OCI-LY1 (cell line): ENCODE measurements around the gene ZNF346.
A peak's percentile ranks its signal among the peaks of the same experiment; 100 is the strongest.

ENCODE experiments used
- H2AFZ ChIP-seq: fragments of 200-600 bp; sonication (generic), shearing (Covaris generic); 2 replicates; pipeline ENCODE4 v1.6.0; 2014; ENCODE audit warnings: antibody characterized with exemption, mild to moderate bottlenecking, low read length
- H3F3A ChIP-seq: fragments of 200-600 bp; sonication (generic), shearing (Covaris generic); 2 replicates; pipeline ENCODE4 v1.6.0; 2014; ENCODE audit warnings: mild to moderate bottlenecking, antibody characterized with exemption, low read length, moderate library complexity; ENCODE audit not compliant: insufficient read depth
- H3K27ac ChIP-seq: fragments of 200-600 bp; sonication (generic); 2 replicates; pipeline ENCODE4 v1.5.1; 2014; ENCODE audit warnings: low read length, mixed run types, mild to moderate bottlenecking, low read depth; ENCODE audit not compliant: poor library complexity, severe bottlenecking
- H3K27me3 ChIP-seq: fragments of 200-600 bp; sonication (generic); 2 replicates; pipeline ENCODE4 v1.6.0; 2014; ENCODE audit warnings: antibody characterized with exemption, mild to moderate bottlenecking, low read length, moderate library complexity; ENCODE audit not compliant: insufficient read depth
- H3K36me3 ChIP-seq: fragments of 200-600 bp; sonication (generic); 2 replicates; pipeline ENCODE4 v1.6.1; 2014; ENCODE audit warnings: mild to moderate bottlenecking, antibody characterized with exemption, low read length, moderate library complexity, mixed read lengths; ENCODE audit not compliant: insufficient read depth
- H3K4me1 ChIP-seq: fragments of 200-600 bp; sonication (generic); 2 replicates; pipeline ENCODE4 v1.5.1; 2014; ENCODE audit warnings: mild to moderate bottlenecking, low read length, moderate library complexity; ENCODE audit not compliant: insufficient read depth, severe bottlenecking
- H3K4me2 ChIP-seq: fragments of 200-600 bp; sonication (generic), shearing (Covaris generic); 2 replicates; pipeline ENCODE4 v1.6.1; 2014; ENCODE audit warnings: low read length
- H3K4me3 ChIP-seq: fragments of 200-600 bp; sonication (generic); 2 replicates; pipeline ENCODE4 v1.5.1; 2014; ENCODE audit warnings: low read length, low read depth, mild to moderate bottlenecking, mixed read lengths; ENCODE audit not compliant: poor library complexity, severe bottlenecking
- H3K79me2 ChIP-seq: fragments of 200-600 bp; shearing (Covaris generic); 2 replicates; pipeline ENCODE4 v1.6.1; 2016; ENCODE audit warnings: mixed run types, low read length, mixed read lengths; ENCODE audit not compliant: insufficient read depth
- H3K9ac ChIP-seq: fragments of 200-600 bp; sonication (generic), shearing (Covaris generic); 2 replicates; pipeline ENCODE4 v1.6.1; 2014; ENCODE audit warnings: mild to moderate bottlenecking, low read length, mixed read lengths
- H3K9me2 ChIP-seq: fragments of 200-600 bp; sonication (generic), shearing (Covaris generic); 2 replicates; pipeline ENCODE4 v1.6.1; 2014; ENCODE audit warnings: low read depth, mild to moderate bottlenecking, low read length, mixed read lengths
- H3K9me3 ChIP-seq: fragments of 200-600 bp; shearing (Covaris generic); 2 replicates; pipeline ENCODE4 v1.6.1; 2014; ENCODE audit warnings: low read length, mixed read lengths
- H4K20me1 ChIP-seq: fragments of 200-600 bp; sonication (generic), shearing (Covaris generic); 2 replicates; pipeline ENCODE4 v1.6.0; 2016; ENCODE audit warnings: mild to moderate bottlenecking, low read length; ENCODE audit not compliant: insufficient read depth
- CTCF ChIP-seq: fragments of 200-600 bp; sonication (generic), shearing (Covaris generic); IDR thresholded peaks from 2 replicates; pipeline ENCODE4 v1.5.1; 2017; ENCODE audit warnings: mild to moderate bottlenecking, antibody characterized with exemption, low read length, moderate library complexity, mixed read lengths
- EZH2 ChIP-seq: fragments of 200-600 bp; sonication (generic), shearing (Covaris generic); IDR thresholded peaks from 2 replicates; pipeline ENCODE4 v1.8.0; 2017; ENCODE audit warnings: borderline replicate concordance, mixed run types, mild to moderate bottlenecking, antibody characterized with exemption, low read length, moderate library complexity, mixed read lengths

The ZNF346 gene

GRCh38 chr5:177040814-177041420, 18.4 kb downstream of the ZNF346 start:
- Histone ChIP-seq H3K36me3 (peaks cover 87% of the 10 kb centered on the region), H3F3A (no peaks in the 10 kb centered on the region), H3K9me2 (no peaks in the 10 kb centered on the region), H3K9ac (no peak overlapping the region), H4K20me1 (no peaks in the 10 kb centered on the region), H3K4me1 (peaks cover 7% of the 10 kb centered on the region), H3K9me3 (no peaks in the 10 kb centered on the region), H3K79me2 (peaks cover 26% of the 10 kb centered on the region), H3K4me2 (no peak overlapping the region), H3K27me3 (no peaks in the 10 kb centered on the region), H2AFZ (no peak overlapping the region), H3K4me3 (no peak overlapping the region), H3K27ac (no peak overlapping the region)
- no peak for TF ChIP-seq EZH2
- no peak for TF ChIP-seq CTCF

- no peak overlapping the region for H3K27ac ChIP-seq
These were observed 19.4 kb downstream of the ZNF346 start for GRCh38 chr5:177041936-177042335.

GRCh38 chr5:177043114-177043513, 20.6 kb downstream of the ZNF346 start:
- Histone ChIP-seq H3K27me3 (no peaks in the 10 kb centered on the region), H4K20me1 (no peaks in the 10 kb centered on the region), H3K4me3 (no peak overlapping the region), H3K4me2 (no peak overlapping the region), H3K79me2 (peaks cover 7% of the 10 kb centered on the region; the same call in 1 of the 2 replicates), H3K27ac (no peak overlapping the region), H3K9me3 (no peaks in the 10 kb centered on the region), H3K36me3 (peaks cover 90% of the 10 kb centered on the region), H3F3A (no peaks in the 10 kb centered on the region), H3K4me1 (no peaks in the 10 kb centered on the region), H3K9ac (no peak overlapping the region), H3K9me2 (no peaks in the 10 kb centered on the region), H2AFZ (no peak overlapping the region)
- no peak for TF ChIP-seq CTCF
- TF ChIP-seq EZH2 = no peak

More at GRCh38 chr5:177041936-177042335, 19.4 kb downstream of the ZNF346 start:
- Histone ChIP-seq H3K4me2 (no peak overlapping the region), H3K4me1 (no peaks in the 10 kb centered on the region), H3K9ac (no peak overlapping the region), H2AFZ (no peak overlapping the region), H3K79me2 (peaks cover 19% of the 10 kb centered on the region; the same call in 1 of the 2 replicates), H3K27me3 (no peaks in the 10 kb centered on the region), H3K9me2 (no peaks in the 10 kb centered on the region), H4K20me1 (no peaks in the 10 kb centered on the region), H3K9me3 (no peaks in the 10 kb centered on the region), H3K4me3 (no peak overlapping the region), H3K36me3 (peaks cover 90% of the 10 kb centered on the region), H3F3A (no peaks in the 10 kb centered on the region)
- TF ChIP-seq EZH2 (no peak), CTCF (peak; percentile 11; the same call in 1 of the 2 replicates)
